GM19025 (cell line): ENCODE data around the gene CTTN.

ENCODE experiments used
- ATAC-seq: cut with Tn5 transposase; IDR thresholded peaks from one replicate; pipeline ENCODE4 v1.9.1; 2021; ENCODE audit warnings: mild to moderate bottlenecking, low read depth, moderate library complexity; ENCODE audit not compliant: unreplicated experiment

Gene CTTN

DNA sequence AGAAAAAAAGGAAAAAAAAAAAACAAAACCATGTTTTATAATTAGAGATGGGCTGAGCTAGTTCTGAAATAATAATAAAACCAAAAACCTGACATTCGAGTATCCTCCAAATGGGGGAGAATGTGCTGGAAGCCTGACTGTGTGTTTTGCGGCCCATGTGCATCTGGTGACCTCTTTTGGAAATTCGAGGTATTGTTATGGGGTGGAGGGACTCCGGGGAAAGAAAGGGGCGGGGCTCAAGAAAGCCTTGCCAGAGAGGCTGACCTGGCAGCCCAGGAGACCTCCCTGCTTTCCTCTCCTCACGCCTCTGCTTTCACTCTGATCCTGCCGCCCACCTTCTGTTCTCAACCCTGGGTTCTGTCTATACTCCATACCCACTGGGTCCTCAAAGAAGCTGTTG lies 72.9 kb downstream of the CTTN start:
- no peak for ATAC-seq

DNA sequence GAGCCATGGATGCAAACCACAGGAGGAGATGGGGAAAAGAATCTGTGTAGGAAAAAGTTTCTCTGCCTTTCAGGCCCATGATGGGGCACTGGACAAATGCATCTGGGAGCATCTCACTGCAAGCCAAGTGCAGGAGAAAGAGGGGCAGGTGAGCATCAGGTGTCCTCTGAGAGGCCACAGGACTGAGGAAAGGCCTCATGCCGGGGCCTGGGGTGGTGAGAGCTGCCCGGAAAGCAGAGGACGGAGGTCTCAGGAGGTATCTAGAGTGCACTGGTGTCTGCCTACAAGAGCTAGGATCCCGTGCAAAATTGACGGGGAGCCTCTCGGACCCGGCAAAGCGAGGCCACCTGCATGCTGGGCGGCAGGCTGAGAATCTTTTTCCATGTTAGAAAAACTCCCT lies 73.9 kb downstream of the CTTN start:
- no peak for ATAC-seq

DNA sequence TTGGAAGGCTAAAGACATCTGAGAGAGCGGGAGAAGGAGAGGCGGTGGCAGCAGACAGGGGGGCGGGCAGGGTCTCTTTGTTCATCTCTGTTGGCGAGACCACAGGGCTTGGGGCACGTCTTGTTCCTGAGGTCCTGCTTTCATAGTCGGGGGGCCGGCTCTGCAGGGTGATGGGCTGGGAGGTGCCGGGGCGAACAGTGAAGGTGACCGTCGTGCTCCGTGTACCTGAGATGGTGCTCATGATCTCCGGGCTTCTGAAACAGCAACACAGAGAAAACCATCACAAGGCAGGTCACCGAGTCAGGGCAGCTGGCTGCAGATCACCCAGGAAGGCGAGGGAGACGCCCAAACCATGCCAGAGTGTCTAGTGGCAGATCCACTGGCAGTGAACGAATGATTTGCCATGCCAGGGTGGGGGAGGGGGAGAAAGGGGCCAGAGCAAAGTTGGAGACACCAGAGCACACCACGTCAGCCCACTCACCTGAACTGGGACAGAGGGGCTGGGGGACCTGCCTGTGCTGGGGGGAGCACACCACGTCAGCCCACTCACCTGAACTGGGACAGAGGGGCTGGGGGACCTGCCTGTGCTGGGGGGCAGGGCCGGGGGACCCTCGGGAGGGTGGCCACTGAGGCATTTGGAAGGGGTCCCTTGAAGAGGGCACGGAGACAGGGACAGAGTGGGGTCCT lies 75.0 kb downstream of the CTTN start:
- ATAC-seq: no peak

DNA sequence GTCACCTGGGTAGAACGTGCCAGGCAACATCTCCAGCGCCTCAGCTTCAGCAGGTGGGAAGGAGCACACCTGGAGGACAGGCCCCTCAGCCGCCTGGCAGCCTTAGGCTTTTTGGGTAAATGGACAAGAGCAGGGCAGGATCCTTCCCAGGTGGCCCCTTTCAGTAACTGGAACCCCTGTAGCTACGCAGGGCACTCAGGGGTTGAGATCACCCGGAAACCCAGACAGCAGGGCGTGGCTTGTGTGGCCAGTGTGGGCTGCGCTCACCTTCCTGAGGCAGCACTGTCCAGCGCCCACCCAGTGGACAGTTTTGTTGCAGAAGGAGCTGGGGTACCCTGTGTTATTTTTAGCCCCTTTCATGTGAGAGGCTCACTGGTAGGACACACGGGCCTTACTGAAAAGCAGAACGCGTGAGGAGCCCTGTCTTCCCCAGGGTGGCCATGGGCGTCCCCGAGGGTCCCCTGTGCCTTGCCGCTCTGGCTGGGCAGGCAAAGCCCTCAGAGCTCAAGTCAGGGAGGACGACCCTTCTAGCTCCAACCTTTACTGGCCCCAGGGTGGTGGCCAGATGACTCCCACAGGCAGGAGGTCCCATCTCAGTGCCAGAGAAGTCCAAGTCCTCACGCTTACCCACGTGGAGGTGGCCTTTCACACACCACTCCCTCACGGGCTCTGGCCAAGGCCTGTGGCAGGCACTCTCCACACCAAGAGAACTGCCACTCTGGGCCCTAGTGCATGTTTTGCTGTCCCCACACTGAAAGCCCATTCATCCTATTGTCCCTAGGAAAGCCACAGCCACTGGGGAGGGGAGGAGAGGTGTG lies 75.8 kb downstream of the CTTN start:
- no peak for ATAC-seq

DNA sequence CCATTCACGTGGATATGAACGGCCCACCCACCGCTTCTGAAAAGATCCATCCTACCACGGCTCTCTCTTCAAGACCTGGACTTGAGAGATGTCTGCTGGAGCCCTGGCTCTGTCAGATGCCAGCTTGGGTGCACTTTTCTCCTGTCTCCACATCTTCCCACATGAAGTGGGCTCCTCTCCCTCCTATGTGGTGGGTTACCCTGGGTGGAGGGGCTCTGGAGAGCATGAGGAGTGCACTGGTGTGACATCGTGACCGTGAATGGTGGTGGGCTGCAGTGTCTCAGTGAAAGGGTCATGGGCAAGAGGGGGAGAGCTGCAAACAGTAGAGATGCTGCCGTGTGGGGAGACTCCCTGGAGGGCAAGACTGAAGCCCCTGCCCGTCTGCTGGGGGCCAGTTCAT lies 76.4 kb downstream of the CTTN start:
- no peak for ATAC-seq

DNA sequence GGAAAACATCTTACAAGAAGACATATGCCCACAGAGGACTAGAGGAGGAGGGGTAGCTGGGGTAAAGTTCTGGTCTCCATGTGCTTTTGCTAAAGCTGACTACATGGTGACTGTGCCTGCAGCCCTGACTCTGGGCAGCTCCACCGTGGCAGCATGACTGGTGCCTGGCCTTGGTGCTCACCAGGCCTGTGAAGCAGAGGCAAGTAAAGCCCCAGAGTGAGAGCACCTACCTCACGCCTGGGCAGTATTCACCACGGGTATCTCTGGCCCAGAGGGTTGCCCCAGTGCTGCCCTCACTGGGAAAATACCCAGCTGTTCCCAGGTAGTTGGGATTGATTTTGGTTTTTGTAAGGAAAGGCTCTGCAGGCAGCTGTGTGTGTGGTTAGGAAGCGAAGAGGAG lies 78.3 kb downstream of the CTTN start:
- ATAC-seq: no peak

DNA sequence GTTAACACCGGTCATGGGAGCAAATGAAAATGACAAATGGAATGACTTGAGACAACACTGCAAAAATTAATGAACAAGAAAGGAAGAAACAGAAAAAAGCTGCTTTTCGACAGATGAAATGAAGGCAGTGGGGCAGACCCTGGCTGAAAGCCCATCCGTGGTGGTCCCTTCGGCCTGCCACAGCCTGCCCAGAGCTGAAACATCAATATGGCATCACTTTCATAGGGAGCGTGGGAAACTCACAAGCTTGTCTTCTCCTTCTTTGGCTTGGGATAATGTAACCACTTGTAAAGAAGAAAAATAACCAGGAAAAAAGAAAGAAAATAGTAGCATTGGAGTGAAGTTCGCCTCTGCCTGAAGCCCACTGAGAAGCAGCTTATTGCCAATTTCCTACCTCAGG lies 78.8 kb downstream of the CTTN start:
- no peak for ATAC-seq

DNA sequence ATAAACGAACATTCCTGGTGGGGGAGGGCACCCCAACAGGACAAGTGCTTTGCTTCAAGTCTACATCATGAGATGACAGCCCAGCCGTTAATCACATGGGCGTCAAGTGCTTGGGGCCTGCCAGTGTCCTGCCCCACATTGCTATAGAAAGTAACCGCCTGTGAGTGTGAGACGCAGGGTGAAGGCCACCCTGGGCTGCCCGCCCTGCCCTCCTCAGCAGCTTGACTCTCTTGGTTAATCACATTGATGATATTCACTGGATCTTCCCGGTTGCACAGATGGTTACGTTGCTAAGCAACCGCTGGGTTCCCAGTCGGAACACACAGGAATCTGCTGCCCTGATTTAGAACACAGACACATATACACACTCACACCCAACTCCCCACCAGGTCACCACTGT lies 79.3 kb downstream of the CTTN start:
- no peak for ATAC-seq

DNA sequence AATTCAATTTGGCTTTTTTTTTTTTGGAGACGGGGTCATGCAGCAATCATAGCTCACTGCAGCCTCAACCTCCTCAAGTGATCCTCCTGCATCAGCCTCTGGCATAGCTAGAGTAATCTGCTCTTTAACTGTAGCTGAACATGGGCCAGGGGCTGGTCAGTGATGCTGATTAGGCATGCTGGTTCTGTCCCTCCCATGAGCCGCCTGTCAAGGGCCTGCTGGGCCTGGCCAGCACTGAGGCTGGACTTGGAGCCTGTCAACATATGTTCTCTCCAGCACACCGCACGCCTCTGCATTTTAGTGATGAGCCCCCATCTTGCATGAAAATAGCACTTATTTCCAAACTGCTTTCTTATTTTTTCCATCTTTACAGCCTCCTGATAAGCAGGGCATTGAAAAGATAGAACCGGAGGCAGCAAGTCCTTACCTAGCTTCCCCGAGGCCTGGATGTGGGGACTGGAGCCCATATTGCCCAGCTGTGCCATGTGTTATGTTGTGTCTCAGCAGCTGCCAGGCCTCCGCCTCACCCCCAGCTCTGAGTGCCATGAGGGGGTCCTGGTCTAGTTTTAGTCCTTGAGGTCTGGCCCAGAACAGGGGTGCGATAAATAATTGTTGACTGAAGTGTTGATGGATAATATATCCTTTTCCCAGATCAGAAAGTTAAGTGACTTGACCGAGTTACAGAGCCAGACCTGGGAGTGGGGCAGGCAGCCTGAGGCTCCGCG lies 80.0 kb downstream of the CTTN start:
- ATAC-seq: no peak

DNA sequence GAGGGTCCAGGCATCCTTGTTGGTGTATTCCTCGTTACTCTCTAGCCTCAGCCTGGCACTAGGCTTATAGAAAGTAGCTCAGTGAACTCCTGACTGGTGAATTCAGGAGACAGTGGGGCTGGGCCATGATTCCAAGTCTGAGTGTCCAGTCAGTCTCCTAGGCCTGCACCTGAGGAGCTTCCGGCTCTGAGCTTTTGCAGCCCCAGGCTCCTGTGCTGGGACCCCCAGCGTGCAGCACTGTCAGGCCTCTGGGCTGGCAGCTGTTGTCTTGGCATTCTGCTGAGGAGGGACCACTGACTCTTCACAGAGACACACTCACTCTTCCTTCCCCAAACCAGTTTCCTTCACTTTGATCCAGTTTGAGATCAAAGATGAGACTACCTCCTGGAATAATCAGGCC lies 82.4 kb downstream of the CTTN start:
- no peak for ATAC-seq

DNA sequence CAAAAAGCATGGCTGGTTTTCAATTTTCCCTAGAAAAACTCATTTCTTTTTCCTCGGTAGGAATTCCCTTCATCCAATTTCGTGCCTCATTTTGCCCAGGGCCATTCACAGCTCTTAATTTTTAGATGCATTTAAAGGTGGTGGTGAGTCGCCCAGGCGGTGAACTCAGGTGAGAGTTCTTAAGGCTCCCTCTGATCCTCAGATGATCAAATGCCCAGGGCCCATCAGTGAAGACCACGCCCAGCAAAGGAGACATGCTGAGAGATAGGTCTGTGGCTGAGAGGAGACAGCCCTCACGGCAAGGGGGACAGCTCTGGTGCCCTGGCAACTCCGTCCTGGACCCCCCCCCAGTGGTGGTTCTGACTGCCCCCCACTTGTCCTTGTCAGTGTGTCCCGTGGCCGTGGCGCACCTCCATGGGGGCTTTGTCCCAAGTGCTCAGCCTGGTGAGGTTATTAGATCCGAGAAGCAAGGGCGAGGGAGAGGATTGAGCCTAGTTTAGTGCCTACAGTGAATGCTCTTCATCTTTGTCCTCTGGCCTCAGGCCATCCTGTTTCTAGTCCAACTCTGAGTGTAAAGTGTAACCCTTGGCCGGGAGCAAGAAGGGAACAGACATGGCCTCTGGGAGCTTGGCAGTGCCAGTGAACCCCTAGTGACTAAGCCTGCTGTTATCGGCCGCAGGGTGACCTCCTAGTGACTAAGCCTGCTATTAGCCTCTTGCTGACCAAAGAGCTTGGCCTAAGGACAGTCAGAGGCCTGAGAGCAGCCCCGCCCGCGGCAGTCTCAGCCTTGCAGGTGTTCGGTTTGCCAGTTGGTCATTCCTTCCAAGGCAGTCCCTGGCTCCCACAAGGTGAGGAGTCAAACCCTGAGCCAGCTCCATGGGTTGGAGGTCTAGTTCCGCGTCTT lies 83.5 kb downstream of the CTTN start:
- ATAC-seq: no peak

DNA sequence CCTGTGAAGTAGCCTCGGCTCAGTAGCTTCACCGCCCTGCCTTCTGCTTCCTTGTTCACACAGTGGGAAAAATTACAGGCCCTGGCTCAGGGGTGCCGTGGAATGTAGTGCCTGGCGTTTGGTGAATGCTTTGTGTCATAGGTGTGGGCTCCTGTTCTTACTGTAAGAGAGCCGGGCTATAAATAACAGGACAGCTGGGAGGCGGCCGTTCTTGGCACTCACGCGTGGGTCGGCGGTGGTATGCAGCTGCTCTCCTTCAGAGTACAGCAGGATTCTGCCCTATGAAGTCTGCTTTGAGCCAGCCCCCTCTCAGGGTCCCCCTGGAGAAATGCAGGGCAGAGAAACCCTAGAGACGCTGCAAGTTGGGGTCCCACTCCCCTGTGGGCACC lies 84.2 kb downstream of the CTTN start:
- no peak for ATAC-seq

DNA sequence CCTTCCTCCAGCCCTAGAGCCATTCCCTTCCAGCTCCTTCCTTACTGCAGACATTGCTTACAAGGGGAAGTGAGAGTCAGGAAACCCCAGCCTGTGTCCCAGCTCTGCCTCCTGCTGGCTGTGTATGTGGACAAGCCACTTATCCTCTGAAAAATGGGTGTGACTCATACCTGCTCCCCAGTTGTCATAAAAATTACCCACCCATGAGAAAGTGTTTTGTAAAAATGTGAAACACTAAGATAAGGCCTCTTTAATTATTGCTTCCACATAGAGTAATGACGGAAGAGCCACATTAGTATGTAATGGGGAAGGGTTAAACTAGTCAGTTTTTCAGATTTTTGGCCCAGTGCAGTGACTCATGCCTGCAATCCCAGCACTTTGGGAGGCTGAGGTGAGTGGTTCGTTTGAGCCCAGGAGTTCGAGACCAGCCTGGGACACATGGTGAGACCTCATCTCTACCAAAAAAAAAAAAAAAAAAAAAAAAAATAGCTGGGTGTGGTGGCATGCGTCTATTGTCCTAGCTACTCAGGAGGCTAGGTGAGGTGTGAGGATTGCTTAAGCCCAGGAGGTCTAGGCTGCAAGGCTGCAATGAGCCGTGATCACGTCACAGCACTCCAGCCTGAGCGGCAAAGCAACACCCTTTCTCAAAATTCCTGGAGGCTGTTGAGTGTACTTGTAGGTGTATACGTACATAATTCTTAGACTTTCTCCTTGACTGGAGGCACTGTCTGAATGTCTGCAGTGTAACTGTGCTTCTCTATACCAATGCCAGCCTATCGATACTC lies 84.9 kb downstream of the CTTN start:
- no peak for ATAC-seq

DNA sequence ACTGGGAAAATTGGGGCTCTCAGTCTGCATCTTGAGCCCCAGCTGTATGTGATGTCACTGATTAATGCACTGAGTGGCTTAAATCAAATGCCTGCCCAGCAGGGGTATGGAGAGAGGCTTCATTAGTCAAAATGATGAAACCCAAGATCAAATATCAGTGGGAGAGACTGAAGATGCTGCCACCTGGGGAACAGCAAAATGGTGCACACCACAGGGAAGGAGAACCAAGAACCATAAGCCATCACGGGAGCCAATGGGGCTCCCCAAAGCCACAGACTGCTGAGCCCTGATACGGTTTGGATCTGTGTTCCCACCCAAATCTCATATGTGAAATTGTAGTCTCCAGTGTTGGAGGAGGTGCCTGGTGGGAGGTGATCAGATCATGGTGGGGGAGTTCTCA lies 85.6 kb downstream of the CTTN start:
- ATAC-seq: no peak

DNA sequence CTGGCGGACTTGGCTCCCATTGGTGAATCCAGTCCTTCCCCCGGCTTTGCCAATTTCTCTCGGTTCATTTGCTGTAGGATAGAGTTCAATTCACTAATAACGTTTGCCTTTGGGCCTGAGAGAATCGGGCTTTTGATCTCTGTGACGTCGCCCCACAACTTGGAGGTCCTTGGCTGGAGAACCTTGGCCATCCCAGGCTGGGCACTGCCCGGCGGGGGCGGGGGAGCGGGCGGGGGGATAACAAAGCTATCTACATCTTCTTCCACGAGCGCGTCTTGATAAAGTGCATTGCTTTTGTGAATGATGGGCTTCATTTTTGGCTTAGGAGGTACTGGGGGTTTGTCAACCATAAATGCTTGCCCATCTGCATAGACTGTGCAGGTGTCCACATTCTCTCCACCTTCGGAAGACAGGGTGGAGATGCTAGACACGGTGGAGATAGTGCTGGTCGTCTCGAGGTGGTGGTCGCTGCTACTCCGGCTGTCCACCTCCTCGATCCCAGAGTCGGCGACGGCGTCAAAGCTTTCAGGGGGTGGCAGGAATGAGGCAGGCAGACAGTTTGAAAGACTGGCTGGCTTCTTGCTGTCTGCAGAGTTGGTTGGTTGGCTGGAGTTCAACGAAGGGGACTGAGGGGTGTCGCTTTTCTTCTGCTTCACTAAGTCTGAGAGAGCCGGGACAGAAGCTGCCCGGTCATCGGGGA lies 87.1 kb downstream of the CTTN start:
- no peak for ATAC-seq

DNA sequence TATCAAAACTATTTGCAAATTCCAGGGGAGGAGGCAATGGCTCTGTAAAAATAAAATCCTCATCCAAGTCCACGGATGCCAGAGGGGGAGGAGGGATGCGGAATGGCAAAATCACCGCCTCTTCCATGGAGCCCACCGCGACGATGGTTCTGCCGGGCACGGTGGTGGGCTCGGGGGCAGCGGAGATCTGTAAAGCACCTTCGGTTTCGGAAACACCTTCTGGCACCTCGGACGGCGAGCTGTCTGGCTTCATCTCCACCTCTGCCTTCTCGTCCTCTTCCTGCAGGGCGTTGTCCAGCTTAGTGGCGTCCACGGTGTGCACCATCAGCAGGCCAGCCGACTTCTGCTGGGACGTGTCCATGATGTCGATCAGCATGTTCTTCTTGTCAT lies 87.7 kb downstream of the CTTN start:
- ATAC-seq: no peak
